Mesothelial cell of epicardium (in vitro differentiated cells): ENCODE data around the gene SP5. TPM values are rescaled to one million over a fixed set of nuclear protein-coding genes. Genes with fewer than 3 reads are reported as not detected.
"Not testable (repeated sequence)": the region's sequence is repeated elsewhere in the genome, so short reads cannot be mapped to it uniquely, and the experiment has no call there.

Experiments
- DNase-seq, 2 experiments: peaks; one replicate each; pipeline ENCODE4 v3.0.0; 2021; ENCODE audit warnings: low spot score in 2 of 2; ENCODE audit not compliant: unreplicated experiment in 2 of 2
- H3K27ac Mint-ChIP-seq: 2 replicates; pipeline ENCODE4 v1.8.0; 2021; ENCODE audit warnings: mixed read lengths
- H3K27me3 Mint-ChIP-seq: 2 replicates; pipeline ENCODE4 v1.8.0; 2021; ENCODE audit warnings: low read depth, mixed read lengths
- H3K36me3 Mint-ChIP-seq: 2 replicates; pipeline ENCODE4 v1.8.0; 2021; ENCODE audit warnings: mixed read lengths
- H3K4me1 Mint-ChIP-seq: 2 replicates; pipeline ENCODE4 v1.8.0; 2021; ENCODE audit warnings: mixed read lengths
- H3K4me3 Mint-ChIP-seq: 2 replicates; pipeline ENCODE4 v1.8.0; 2021; ENCODE audit warnings: mild to moderate bottlenecking, moderate library complexity, mixed read lengths
- H3K9me3 Mint-ChIP-seq: 2 replicates; pipeline ENCODE4 v1.8.0; 2021; ENCODE audit warnings: mixed read lengths
- total RNA-seq: library from RNA; stranded (reverse); gene quantifications from 3 replicates; pipeline ENCODE4 v1.2.1, GENCODE V29; 2021
- TF ChIP-seq, protein P1 (sequence below): fragments of 200-600 bp; sonication (generic); IDR thresholded peaks from one replicate; pipeline ENCODE4 v1.5.0; 2021; ENCODE audit warnings: antibody characterized with exemption; ENCODE audit not compliant: unreplicated experiment

The SP5 gene
- 2.2 to 4.6 TPM (median 2.7 TPM) in 3 replicates for total RNA-seq

DNA sequence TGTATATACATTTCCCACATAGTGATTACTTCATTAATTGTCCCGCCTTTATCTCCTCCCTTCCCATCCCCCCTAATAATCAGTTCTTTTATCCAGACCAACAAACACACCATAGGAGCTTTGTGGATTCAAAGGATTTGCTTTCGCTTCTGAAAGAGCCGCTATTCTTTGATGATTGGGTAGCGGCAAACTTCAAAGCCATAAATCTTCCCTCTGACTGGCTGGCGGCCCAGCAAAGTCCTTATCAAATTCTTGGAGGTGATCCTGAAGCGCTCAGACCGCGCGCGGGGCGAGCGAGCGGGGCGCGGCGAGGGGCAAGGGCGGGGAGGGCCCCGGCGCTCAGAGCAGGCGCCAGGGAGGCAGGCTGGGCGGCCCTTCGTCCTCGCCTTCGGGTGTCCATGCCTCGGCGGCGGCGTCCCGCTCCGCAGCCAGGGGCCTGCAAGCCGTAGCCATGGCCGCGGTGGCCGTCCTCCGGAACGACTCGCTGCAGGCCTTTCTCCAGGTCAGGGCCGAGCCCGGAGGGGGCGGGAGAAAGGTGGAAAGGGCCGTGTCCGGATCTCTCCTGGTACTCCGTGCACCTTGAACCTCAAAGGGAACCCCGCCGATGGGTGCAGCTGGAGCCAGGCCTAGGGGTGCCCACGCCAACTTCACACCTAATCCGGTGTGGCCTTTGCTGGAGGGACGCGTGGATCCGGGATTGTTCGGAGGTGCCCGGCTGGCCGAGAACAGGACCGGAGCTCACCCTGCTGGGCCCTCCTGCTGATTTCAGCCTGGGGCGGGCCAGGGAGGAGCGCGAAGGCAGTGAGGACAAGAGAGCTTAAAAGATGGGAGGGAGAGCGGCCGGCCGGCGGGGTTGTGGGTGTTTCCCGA lies at the start of gene SP5:
Gene SP5 (plus strand): TSS at position 276 of the 870 bp plus-strand sequence. CDS start 176 bp downstream, at position 452.
- H3K27me3 Mint-ChIP-seq = peaks cover 88% of the 10 kb centered on the region
- H3K27ac Mint-ChIP-seq = peak within 1 kb of the TSS; percentile 43
- peak within 1 kb of the TSS; percentile 71 for H3K4me3 Mint-ChIP-seq
- DNase-seq = peak; percentile 50 to 81
- TF ChIP-seq, protein P1, sequence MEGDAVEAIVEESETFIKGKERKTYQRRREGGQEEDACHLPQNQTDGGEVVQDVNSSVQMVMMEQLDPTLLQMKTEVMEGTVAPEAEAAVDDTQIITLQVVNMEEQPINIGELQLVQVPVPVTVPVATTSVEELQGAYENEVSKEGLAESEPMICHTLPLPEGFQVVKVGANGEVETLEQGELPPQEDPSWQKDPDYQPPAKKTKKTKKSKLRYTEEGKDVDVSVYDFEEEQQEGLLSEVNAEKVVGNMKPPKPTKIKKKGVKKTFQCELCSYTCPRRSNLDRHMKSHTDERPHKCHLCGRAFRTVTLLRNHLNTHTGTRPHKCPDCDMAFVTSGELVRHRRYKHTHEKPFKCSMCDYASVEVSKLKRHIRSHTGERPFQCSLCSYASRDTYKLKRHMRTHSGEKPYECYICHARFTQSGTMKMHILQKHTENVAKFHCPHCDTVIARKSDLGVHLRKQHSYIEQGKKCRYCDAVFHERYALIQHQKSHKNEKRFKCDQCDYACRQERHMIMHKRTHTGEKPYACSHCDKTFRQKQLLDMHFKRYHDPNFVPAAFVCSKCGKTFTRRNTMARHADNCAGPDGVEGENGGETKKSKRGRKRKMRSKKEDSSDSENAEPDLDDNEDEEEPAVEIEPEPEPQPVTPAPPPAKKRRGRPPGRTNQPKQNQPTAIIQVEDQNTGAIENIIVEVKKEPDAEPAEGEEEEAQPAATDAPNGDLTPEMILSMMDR = no peak
- H3K4me1 Mint-ChIP-seq = peaks cover 49% of the 10 kb centered on the region
- H3K9me3 Mint-ChIP-seq = no peaks in the 10 kb centered on the region
- H3K36me3 Mint-ChIP-seq = no peaks in the 10 kb centered on the region

DNA sequence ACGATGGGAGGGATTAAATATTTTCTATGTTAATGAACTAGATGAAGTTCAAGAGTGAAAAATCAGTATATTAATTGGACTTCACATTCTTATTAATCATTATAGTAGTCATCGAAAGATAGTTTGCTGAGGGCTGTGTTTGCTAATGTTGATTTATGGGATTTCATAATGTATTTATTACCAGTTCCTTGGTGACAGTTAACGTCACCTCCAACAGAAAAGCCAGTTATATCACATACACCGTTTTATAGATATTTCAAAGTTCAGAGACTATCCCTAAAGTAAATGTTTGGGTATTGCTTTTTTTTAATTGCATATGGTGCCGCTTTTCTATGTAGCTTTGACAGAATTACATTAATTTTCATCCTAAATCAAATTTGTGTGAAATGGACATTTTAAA lies 49.4 kb upstream of the SP5 start:
- Mint-ChIP-seq H3K4me1 (peaks cover 5% of the 10 kb centered on the region), H3K27me3 (no peaks in the 10 kb centered on the region), H3K4me3 (no peak overlapping the region), H3K36me3 (no peaks in the 10 kb centered on the region), H3K27ac (no peak overlapping the region), H3K9me3 (no peaks in the 10 kb centered on the region)
- TF ChIP-seq, protein P1 = no peak
- DNase-seq = no peak

DNA sequence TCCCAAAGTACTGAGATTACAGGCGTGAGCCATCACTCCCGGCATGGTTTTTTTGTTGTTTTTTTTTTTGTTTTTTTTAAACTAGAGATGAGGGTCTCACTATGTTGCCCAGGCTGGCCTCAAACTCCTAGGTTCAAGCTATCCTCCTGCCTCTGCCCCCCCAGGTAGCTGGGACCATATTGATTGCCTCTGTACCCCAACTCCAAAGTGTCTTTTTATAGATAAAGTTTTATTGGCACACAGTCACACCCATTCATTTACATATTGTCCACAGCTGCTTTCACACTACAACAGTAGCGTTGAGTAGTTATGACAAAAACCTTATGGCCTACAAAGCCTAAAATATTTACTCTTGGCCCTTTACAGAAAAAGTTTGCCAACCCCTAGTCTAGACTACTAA lies 45.2 kb upstream of the SP5 start:
- H3K9me3 Mint-ChIP-seq = no peaks in the 10 kb centered on the region
- no peak for DNase-seq
- no peaks in the 10 kb centered on the region for H3K36me3 Mint-ChIP-seq
- H3K27ac Mint-ChIP-seq = no peak overlapping the region
- peaks cover 11% of the 10 kb centered on the region for H3K4me1 Mint-ChIP-seq
- peaks cover under 1% of the 10 kb centered on the region for H3K27me3 Mint-ChIP-seq
- H3K4me3 Mint-ChIP-seq = no peak overlapping the region
- TF ChIP-seq, protein P1 = no peak

DNA sequence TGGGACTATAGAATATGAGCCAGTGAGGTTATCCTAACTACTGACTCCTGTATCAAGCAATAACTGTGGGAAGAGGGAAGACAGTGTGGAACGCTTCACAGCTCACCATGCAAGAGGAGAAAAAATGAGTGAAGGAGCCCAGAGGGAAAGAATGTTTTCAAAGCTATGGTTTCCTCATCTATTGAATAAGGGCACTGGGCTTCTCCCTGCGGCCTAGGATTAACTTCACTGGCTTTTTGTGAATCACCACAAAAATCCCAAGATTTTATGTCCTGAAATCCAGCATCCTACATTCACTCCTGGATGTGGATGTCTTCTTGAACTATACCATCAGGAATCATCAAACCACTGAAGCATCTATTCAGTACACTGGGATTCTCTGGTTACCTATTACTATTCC lies 44.5 kb upstream of the SP5 start:
- TF ChIP-seq, protein P1 = no peak
- DNase-seq = no peak
- Mint-ChIP-seq H3K27me3 (peaks cover 2% of the 10 kb centered on the region), H3K4me1 (peaks cover 11% of the 10 kb centered on the region), H3K36me3 (no peaks in the 10 kb centered on the region), H3K27ac (no peak overlapping the region), H3K9me3 (no peaks in the 10 kb centered on the region), H3K4me3 (no peak overlapping the region)

DNA sequence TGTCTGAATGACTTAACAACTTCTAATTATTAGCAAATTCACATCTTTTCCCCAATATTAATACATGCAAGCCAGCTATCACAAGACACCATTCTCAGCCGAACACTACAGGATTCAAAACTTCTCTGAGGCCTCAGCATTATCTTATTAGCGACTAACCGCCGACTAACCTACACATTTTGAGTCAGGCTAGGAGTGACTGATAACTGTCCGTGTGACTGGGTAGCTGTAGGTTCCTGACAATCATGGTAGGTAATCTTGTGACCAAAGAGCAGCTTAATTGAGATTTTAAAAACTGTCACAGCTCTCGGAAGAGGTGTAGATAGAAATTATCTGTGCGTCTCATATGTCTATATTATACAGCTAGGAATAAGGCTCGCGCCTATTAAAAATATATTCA lies 44.1 kb upstream of the SP5 start:
- H3K9me3 Mint-ChIP-seq = no peaks in the 10 kb centered on the region
- no peak overlapping the region for H3K27ac Mint-ChIP-seq
- no peaks in the 10 kb centered on the region for H3K36me3 Mint-ChIP-seq
- TF ChIP-seq, protein P1 = no peak
- no peak for DNase-seq
- peaks cover 2% of the 10 kb centered on the region for H3K27me3 Mint-ChIP-seq
- H3K4me3 Mint-ChIP-seq = no peak overlapping the region
- peaks cover 11% of the 10 kb centered on the region for H3K4me1 Mint-ChIP-seq

DNA sequence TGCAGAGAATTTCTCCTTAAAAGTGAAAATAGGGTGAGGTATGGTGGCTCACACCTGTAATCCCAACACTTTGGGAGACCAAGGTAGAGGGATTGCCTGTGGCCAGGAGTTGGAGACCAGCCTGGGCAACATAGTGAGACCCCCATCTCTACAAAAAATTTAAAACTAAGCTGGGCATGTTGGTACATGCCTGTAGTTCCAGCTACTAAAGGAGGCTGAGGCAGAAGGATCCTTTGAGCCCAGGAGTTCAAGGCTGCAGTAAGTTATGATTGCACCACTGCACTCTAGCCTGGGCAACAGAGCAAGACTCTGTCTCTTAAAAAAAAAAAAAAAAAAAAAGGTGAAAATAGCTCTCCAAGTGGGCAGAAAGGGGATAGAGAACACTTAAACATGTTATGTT lies 40.9 kb upstream of the SP5 start:
- peaks cover 13% of the 10 kb centered on the region for H3K4me1 Mint-ChIP-seq
- not testable (repeated sequence) for H3K27me3 Mint-ChIP-seq, DNase-seq, H3K4me3 Mint-ChIP-seq, H3K36me3 Mint-ChIP-seq, H3K9me3 Mint-ChIP-seq, H3K27ac Mint-ChIP-seq
